Raji (cell line): ENCODE measurements around the gene LRATD1.

Source experiments
- POLR2A ChIP-seq: IDR thresholded peaks from 2 replicates; pipeline ENCODE4 v1.6.1; 2011; ENCODE audit warnings: low read depth, low read length, control low read depth; ENCODE audit not compliant: insufficient read depth

Gene LRATD1

DNA sequence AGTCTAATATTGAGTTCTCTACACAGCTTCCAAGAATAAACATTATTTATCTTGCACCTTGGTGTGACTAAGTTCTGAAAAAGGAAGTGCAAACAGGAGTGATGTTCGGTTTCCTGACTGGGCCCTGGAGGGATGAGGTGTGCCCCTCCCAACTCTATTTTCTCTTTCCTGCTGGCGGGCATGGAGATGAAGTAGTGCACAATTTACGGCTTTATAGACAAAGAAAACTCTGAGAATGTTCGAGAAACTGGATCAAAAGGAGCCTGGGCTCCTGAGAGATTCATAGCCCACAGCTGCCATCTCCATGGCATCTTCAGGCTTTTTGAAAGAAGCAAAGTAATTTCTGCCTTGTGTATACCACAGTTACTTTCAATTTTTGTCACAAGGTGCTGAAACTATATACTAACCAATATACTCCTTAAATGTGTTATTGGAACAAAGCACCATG lies 22.3 kb downstream of the LRATD1 start:
- no peak for TF ChIP-seq POLR2A

DNA sequence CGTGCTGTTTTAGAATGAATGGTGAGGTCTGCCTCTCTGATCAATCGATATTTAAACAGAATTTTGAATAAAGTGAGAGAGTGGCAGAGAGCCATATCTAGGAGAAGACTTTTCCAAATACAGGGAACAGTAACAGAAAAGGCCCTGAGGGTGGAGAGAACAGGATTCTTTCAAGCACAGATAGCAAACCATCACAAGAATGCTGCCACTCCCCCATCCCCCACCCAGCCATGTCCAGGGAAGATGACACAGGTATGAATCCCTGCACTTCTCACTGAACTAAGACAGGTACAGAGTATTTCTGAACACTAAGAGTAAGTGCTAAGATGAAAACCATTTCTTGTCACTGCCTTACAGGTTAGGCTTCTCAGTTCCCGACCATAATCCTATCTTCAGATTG lies 23.6 kb downstream of the LRATD1 start:
- TF ChIP-seq POLR2A, result no peak

DNA sequence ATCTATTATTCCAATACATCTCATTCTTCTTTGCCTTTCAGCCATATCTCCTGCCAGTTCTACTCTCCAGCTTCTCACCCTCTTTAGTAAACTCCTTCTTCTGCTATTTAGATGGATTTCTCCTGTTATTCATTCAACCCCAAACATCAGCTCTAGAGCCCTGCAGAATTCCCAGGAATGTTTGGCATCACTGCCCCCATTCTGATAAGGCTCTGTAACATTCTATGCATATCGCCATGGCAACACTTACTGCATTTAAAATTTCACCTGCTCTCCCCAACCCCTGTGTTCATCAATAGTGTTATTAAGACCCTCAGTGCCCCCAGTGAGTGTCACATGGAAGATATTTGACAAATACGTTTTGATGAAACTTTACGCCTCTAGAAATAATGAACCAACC lies 28.6 kb downstream of the LRATD1 start:
- no peak for TF ChIP-seq POLR2A

DNA sequence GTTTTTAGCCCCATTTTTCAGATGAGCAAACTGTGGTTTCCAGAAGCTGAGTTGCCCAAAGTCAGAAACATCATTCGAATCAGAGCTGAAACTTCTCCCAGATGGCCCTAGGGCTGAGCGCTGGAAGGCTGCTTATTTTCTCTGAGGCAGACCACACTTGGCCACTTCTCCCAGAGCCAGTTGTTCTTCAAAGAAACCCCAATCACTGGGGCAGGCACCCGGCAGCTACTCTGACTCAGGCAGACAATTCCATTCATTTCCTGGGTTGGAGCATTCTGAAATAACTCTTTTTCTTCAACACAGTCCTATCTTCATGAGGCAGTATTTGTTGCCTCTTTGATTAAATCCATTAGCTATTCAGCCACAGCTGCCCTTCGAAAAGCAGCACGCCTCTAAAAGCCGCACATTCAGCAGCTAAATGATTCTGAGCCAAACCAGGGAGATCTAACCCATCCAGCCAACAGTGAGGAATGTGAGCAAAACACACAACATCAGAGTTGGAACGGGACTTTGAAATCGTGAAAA lies 40.9 kb downstream of the LRATD1 start:
- TF ChIP-seq POLR2A, result no peak

DNA sequence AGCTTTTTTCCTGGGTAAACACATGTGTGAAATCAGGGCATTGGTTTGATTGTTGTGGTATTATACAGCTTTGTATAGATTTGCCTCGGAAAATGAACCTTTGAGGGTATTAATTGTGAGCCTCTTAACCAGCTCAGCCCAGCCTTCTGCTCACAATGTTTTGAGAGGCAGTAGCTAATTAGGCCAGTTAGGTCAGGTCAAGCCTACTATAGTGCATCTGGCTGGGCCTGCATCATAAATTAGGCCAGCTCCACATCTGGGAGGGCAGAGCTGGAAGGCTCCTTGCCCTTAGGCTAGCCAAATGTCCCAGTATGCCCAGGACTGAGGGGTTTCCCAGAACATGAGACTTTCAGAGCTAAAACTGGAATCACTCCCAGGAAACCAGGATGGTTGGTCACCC lies 43.0 kb downstream of the LRATD1 start:
- no peak for TF ChIP-seq POLR2A

DNA sequence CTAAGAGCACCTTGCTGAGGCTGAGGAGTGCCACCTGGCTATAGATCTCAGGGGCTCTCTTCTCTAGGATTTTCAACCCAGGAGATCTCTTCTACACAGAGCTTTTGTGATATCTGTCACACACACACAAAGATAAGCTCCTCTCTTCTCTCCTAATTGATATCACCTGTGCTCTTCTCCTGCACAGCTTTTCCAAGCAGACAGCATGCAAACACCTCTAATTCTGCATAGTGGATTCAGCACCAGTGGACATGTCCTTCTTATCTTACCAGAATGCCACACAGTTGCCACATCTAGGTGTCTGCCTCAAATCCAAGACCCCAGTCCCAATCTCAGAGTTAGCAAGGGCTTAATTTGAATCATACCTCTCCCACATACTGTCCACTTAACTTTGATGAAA lies 43.9 kb downstream of the LRATD1 start:
- no peak for TF ChIP-seq POLR2A

DNA sequence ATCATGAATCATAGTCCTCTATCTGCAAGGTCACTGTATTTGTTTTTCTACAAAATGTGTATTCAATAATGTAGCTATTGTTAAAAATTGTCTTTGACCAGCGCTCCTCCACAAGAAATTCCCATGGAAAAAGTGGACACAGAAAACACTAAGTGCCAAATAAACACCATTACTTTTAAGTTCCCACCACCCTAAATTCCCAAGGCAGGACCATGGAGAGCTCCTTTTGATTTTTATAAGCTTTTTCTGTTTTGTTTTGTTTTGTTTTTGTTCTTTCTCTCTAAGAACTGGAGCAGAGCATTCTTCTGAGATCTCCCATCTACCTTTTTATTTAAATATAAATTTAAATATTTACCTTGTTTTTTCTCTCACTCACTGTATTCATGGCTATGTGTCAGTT lies 44.5 kb downstream of the LRATD1 start:
- TF ChIP-seq POLR2A, result no peak

DNA sequence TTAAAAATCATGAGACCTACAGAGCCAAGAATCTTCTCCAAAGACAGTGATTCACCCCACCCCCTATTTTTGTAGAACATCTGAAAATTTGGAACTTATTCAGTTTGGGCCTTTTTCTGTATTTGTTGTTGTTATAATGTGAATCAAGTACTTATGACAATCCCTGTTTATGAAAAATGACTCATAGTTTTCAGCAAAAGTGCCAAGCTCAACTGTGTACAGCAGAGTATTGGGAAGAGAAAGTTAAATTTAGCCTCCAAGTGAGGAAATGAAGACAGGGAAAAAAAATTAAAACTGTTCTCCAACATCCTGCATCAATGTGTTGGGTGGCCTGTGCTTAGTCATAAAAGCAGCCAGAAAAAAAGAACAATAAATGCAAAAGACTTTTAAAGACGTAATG lies 46.2 kb downstream of the LRATD1 start:
- TF ChIP-seq POLR2A, result no peak

DNA sequence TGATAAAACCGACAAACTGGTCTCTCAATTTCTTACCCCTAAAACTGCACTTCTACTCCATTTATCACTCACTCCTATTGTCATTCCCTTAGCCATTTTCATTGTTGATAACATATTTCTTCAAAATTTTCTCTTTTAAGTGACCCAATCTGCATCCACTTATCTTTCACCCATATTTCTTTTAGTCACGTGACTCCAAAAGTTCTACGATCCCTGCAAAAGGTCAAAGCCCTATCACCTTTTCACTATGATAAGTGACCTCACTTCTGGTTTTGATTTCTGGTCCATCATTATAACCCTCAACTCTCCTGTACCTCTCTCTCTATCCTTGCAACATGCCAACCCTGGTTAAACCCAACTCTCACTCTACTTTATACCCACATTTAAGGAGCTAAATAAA lies 49.1 kb downstream of the LRATD1 start:
- TF ChIP-seq POLR2A, result no peak
